Adipose tissue (tissue), 3 donors: Measurements from ENCODE around the gene DLGAP4. TPM values are rescaled to one million over a fixed set of nuclear protein-coding genes. Genes with fewer than 3 reads are reported as not detected.

Experiments used
- H3K27ac ChIP-seq: one replicate; pipeline ENCODE4 v1.5.1; 2013; ENCODE audit warnings: low read depth, low read length
- WGBS, 3 donors: extraction: QIAGEN DNeasy Blood & Tissue Kit; methylation state at CpG; one replicate each; pipeline ENCODE4 v1.1.7; 2013; 5-methylcytosine and 5-hydroxymethylcytosine counted together
- polyA plus RNA-seq, 3 donors: library from polyadenylated mRNA; stranded (reverse); fragments of 200-250 nt; gene quantifications; one replicate each; pipeline ENCODE4 v1.2.3, GENCODE V29; 2013
- donor health status: healthy with polysubstance abuse.
- donor health status: Bipolar disorder and iron deficiency.
- donor health status: healthy.

DLGAP4 gene
- 10 to 100 TPM; 20.1 to 41.2 (median 31.9) TPM for polyA plus RNA-seq

DNA sequence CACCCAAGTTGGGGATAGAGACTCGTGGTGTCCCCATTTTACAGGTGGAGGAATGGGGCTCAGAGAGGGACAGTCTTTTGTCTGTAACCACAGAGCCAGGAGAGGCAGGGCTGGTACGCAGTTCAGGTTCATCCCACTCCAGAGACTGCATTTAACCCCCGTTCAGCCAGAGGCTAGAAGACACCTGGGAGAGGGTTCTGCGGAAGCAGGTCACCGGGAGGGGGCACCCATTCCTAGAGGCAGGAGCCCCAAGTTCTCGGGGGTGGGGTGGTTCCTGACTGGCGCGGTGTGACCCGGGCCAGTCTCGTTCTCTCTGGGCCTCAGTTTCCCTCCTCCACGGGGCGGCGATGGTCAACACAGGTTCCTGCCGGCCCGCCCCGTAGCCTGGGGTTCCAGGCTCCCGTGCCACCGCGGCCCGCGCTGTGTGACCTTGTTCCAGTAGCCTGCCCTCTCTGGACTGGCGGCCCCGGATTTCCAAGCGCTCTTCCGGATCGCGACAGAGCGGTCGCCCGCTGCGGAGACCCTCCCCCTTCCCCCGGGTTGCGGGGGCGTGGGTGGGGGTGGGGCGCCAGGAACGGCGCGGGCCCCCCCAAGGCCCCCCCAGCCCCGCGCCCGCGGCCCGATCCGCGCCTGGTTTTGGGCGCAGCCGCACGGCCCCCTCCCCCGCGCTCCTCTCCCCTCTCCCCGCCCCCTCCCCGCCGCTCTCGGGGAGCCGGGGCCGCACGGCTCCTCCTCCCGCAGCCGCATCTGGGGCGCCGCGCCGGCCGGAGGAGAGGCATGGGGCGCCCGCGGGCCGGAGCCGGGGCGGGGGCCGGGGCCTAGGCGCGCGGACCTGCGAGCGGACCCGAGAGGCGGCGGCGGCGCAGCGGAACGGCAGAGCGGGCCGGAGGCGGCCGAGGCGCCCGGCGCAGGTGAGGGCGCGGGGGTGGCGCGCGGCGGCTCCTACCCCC lies at the start of gene DLGAP4:
TSS of gene DLGAP4 (plus strand) at position 738 of the 950 bp plus-strand sequence. CDS start 125,379 bp downstream, outside the sequence.
- 3 to 4% (median 3%) methylated on average over 49 to 76 of the region's 96 CpGs for WGBS, 3 donors

GRCh38 chr20:36259177-36260061 lies 46.7 kb upstream of the DLGAP4 start:
- H3K27ac ChIP-seq: no peak overlapping the region
- 64 to 71% (median 66%) methylated on average over 16 of the region's 16 CpGs for WGBS, 3 donors

More for the DNA sequence above, at the start of gene DLGAP4:
- H3K27ac ChIP-seq: no peak within 1 kb of the TSS

DNA sequence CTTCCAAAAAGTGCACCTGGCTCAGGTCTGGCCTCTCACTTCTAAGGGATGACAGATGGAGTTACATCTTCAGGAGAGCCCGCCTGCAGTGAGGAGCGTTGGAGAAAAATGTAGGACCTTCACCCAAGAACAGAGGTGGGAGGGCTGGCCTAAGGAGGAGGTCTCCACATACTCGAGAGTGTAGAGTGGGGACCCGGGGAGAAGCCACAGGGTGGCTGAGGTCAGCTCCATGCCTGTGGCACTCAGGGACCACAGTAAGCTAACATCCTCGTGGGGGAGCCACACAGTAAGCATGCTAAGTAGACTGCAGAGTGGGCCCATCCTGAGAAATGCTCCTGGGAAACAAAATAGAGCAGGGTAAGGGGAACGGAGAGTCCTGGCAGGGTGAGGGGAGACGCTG lies 45.8 kb upstream of the DLGAP4 start:
- WGBS, 3 donors: 63 to 70% (median 69%) methylated on average over 7 of the region's 7 CpGs
- H3K27ac ChIP-seq: no peak overlapping the region

- WGBS, 3 donors: 82 to 84% (median 83%) methylated on average over 12 of the region's 12 CpGs
- H3K27ac ChIP-seq: no peak overlapping the region
Measured at GRCh38 chr20:36261389-36262105, 44.6 kb upstream of the DLGAP4 start.

GRCh38 chr20:36262440-36262839 lies 43.7 kb upstream of the DLGAP4 start:
- no peak overlapping the region for H3K27ac ChIP-seq
- WGBS, 3 donors: 77 to 84% (median 80%) methylated on average over 12 of the region's 12 CpGs

DNA sequence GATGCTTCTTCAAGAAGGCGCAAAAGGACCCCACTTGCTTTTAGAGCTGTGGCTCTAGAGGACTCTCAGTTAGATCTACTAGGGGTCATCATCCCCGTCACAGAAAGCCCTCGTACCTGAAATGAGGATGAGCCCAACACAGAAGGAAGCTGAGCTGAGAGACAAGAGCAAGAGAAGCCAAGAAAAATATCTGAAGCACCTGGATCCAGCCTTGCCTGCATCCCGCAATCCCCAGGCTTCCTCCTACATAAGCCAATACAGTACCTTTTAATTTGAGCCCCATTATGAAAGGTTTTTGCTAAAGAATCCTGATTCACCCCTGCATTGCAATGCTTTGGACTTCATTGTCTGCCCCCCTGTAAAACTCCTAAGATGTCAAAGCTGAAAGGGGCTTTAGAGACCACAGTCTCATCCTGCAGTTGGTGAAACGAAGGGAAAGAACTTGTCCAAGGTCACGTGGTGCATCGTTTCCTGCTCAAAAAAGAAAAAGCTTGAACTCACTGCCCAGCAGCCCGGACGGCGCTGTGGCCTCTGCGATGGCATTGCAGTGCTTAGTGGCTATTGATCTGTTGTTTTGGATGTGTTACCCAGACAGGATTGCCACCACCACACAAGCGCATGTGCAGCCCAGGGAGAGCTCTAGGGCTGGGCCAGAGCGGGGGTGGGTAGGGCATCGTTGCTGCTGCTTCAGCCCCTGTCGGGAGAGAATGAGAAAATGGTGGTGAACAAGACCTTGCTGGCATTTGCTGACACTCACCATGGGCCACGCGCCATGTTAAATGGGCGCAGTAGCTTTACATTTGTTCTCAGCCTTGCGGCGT lies 41.5 kb upstream of the DLGAP4 start:
- 84 to 92% (median 89%) methylated on average over 20 of the region's 20 CpGs for WGBS, 3 donors
- no peak overlapping the region for H3K27ac ChIP-seq

GRCh38 chr20:36266189-36266588 lies 40.0 kb upstream of the DLGAP4 start:
- WGBS, 3 donors: 80 to 88% (median 85%) methylated on average over 6 of the region's 6 CpGs
- no peak overlapping the region for H3K27ac ChIP-seq

GRCh38 chr20:36267605-36268381 lies 38.3 kb upstream of the DLGAP4 start:
- 77 to 83% (median 78%) methylated on average over 24 of the region's 24 CpGs for WGBS, 3 donors
- H3K27ac ChIP-seq: no peak overlapping the region

DNA sequence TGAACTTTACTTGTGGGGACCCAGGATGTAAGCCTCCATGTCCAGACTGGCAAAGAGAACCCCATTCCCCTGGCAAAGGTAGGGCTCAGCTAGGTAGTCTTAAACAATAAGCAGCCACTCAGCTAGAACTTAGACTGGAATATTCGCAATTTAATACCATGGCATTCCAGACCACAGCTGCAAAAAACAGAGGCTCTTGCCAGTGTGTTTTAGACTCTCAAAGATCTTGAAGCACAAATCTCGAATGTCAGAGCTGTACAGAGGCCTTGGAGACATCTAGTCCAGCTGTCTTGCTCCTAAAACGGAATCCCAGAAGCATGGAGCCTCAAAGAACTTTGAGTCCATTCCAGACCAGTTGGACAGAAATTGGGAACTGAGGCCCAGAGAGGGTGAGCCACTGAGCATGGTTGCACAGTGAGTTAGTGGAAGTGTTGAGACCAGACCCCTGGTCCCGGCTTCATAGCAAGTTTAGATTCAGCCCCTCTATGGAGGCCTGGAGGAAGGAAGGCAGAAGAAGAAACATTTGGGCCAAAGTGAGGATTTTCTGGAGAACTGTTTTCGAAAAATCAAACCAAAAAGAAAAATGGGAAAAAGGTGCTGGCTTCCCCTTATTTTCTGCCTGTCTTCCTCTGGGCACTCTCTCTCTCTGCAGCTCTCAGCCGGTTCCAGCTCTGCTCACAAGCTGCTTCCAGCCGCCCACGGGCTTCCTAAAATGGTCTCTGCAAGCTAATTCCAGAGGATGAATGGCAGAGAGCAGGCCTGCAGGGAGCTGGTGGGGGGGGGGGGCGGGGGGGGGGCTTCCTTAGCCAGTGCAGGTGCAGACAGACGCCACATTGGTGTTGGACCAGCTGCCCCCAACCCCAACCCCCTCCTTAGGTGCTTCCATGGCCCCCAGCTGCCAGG lies 37.4 kb upstream of the DLGAP4 start:
- no peak overlapping the region for H3K27ac ChIP-seq
- 62 to 79% (median 64%) methylated on average over 10 of the region's 10 CpGs for WGBS, 3 donors

DNA sequence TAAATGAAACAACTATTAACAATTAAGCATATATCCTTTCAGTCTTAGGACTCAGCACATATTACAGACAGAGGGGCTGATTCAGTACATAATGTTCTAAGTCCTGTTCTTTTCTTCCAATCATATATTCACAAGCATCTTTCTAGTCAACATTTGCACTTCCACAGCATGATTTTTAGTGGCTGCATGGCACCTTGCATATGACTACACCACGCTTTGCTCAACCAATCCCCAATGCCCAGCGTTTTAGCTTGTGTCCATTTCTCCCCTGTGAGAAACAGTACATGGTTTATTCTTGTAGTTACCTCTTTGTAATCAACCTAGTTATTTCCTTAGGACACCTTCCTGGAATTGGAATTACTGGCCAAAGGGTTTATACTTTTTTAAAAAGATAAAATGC lies 36.6 kb upstream of the DLGAP4 start:
- 73 to 82% (median 81%) methylated on average over 2 of the region's 2 CpGs for WGBS, 3 donors

GRCh38 chr20:36270744-36271638 lies 35.1 kb upstream of the DLGAP4 start:
- no peak overlapping the region for H3K27ac ChIP-seq
- WGBS, 3 donors: 72 to 80% (median 77%) methylated on average over 20 of the region's 20 CpGs

More for the DNA sequence above, 36.6 kb upstream of the DLGAP4 start:
- H3K27ac ChIP-seq: no peak overlapping the region

- H3K27ac ChIP-seq: no peak overlapping the region
- WGBS, 3 donors: 88 to 90% (median 89%) methylated on average over 21 of the region's 21 CpGs
Measured at GRCh38 chr20:36271639-36272546, 34.2 kb upstream of the DLGAP4 start.

DNA sequence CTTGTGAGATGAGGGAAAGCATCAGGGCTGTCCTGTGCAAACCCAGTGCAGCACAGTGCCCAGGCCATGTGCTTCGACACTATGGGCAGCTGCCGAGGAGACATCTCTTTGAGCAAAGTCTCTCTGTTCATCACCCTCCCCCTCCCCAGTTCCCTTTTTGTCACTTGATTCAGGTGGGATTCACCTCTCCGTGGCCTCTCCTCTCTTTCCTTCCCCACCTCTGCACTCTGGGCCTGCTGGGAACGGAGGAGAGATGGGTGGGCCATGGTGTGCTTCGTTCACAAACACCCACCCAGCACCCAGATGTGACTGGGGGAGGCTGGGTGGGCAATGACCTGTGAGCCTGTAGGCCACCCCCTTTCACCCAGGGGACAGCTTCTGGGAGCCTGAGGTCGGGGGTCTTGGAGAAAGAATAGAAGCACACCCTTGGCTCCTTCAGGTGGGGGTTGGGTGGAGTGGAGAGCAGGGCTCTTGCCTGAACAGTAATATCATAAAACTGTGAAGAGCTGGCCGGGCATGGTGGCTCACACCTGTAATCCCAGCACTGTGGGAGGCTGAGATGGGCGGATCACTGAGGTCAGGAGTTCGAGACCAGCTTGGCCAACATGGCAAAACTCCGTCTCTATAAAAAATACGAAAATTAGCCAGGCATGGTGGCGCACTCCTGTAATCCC lies 33.5 kb upstream of the DLGAP4 start:
- 79 to 83% (median 83%) methylated on average over 12 of the region's 12 CpGs for WGBS, 3 donors
- H3K27ac ChIP-seq: no peak overlapping the region
